Adrenal gland (tissue), 5 donors: ENCODE data around the gene DACT3.

Experiments used
- POLR2A ChIP-seq, 2 donors: fragments of 450-650 bp; IDR thresholded peaks; one replicate each; pipeline ENCODE4 v1.6.1; 2017; ENCODE audit warnings: antibody characterized with exemption in 2 of 2, mild to moderate bottlenecking in 2 of 2, moderate library complexity in 1 of 2
- TF ChIP-seq, protein P1 (sequence below), 6 experiments: fragments of 450-650 bp in 4 of 6; fragments of 200-600 bp in 2 of 6; sonication (generic) in 1 of 6; IDR thresholded peaks; 1 replicate in 5 of 6; 2 replicates in 1 of 6; pipeline versions ENCODE4 v1.5.1 to v1.8.0; 2016 to 2021; ENCODE audit warnings: antibody characterized with exemption in 6 of 6, mild to moderate bottlenecking in 2 of 6, moderate library complexity in 1 of 6
- donor health status: DM: no; HTN: no; CAD: no.

DNA sequence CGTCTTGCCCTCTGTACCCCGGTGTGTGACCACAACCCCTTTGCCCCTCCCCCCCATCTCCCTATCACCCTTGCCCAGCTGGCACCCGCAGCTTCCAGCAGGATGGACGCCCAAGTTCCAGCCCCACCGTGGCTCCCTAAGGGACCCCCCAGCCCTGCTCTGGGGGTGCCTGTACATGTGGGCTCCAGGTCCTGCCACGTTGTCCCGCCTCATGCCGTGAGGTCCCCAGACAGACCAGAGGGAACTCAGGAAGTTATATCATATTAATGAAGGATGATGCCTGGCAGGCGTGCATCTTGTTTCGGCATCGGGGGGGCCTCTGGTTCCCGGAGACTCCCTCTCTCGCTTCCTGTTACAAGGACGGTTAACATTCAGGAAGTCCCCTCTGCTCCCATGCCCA lies 34.5 kb downstream of the DACT3 start:
- TF ChIP-seq, protein P1, sequence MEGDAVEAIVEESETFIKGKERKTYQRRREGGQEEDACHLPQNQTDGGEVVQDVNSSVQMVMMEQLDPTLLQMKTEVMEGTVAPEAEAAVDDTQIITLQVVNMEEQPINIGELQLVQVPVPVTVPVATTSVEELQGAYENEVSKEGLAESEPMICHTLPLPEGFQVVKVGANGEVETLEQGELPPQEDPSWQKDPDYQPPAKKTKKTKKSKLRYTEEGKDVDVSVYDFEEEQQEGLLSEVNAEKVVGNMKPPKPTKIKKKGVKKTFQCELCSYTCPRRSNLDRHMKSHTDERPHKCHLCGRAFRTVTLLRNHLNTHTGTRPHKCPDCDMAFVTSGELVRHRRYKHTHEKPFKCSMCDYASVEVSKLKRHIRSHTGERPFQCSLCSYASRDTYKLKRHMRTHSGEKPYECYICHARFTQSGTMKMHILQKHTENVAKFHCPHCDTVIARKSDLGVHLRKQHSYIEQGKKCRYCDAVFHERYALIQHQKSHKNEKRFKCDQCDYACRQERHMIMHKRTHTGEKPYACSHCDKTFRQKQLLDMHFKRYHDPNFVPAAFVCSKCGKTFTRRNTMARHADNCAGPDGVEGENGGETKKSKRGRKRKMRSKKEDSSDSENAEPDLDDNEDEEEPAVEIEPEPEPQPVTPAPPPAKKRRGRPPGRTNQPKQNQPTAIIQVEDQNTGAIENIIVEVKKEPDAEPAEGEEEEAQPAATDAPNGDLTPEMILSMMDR (IDR thresholded peaks at IDR 0.05) = no peak
- no peak for TF ChIP-seq POLR2A (IDR thresholded peaks at IDR 0.05)
